Stimulated activated memory B cell treated with anti-CD40 and anti-IgM and Interleukin-4, amounts not matched to agents 10 μg/mL and 1 μg/mL and 100 μg/mL, for 72 hours (primary cell): Measurements from ENCODE around the gene HOXD11.

ENCODE experiments used
- ATAC-seq: fragments of 150-1000 bp; cut with Tn5 transposase; 2 replicates; pipeline ENCODE4 v1.10.0; 2021
- H3K27ac Mint-ChIP-seq: one replicate; pipeline ENCODE4 v1.8.0; 2022; ENCODE audit warnings: mild to moderate bottlenecking, mixed read lengths
- H3K27me3 Mint-ChIP-seq: one replicate; pipeline ENCODE4 v1.8.0; 2022; ENCODE audit warnings: mixed read lengths
- H3K36me3 Mint-ChIP-seq: one replicate; pipeline ENCODE4 v1.8.0; 2022; ENCODE audit warnings: mixed read lengths
- H3K4me1 Mint-ChIP-seq: one replicate; pipeline ENCODE4 v1.8.0; 2022; ENCODE audit warnings: mixed read lengths
- H3K4me3 Mint-ChIP-seq: one replicate; pipeline ENCODE4 v1.8.0; 2022; ENCODE audit warnings: mild to moderate bottlenecking, moderate library complexity, mixed read lengths
- H3K9me3 Mint-ChIP-seq: one replicate; pipeline ENCODE4 v1.8.0; 2022; ENCODE audit warnings: mixed read lengths

The HOXD11 gene

DNA sequence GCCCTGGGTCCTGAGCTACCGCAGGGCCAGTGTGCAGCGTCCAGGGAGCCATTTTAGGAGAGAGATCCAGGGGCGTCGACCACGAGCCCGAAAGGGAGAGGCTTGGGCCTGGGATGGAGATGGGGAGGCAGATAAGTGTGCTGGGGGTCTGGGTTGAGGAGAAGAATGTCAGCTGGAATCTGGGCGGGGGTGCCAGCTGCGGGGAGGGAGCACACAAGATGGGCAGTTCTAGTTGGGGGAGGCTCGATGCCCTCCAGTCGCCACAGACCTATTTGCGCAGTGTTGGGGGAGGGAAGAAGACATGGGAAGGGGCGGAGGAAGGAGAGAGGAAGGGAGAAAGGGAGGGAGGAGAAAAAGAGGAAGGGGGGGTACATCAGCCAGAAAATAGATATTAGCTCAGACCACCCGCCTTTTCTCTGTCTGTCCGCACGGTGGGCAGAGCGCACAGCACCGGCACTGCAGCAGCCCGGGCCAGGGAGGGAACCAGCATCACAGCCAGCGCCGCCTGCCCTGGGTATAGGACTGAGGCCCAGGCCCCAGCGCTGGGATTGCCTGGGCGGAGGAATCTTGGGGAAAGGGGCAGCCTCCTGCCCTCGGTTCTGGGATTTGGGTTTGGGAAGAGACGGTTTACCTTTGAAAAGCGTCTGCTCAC, 1.9 kb upstream of the HOXD11 start:
- H3K9me3 Mint-ChIP-seq, result peaks cover 4% of the 10 kb centered on the region
- H3K27ac Mint-ChIP-seq, result no peak overlapping the region
- H3K36me3 Mint-ChIP-seq, result no peaks in the 10 kb centered on the region
- H3K4me1 Mint-ChIP-seq, result peaks cover 8% of the 10 kb centered on the region
- H3K4me3 Mint-ChIP-seq, result no peak overlapping the region
- peaks cover 79% of the 10 kb centered on the region for H3K27me3 Mint-ChIP-seq
- ATAC-seq, result no peak

DNA sequence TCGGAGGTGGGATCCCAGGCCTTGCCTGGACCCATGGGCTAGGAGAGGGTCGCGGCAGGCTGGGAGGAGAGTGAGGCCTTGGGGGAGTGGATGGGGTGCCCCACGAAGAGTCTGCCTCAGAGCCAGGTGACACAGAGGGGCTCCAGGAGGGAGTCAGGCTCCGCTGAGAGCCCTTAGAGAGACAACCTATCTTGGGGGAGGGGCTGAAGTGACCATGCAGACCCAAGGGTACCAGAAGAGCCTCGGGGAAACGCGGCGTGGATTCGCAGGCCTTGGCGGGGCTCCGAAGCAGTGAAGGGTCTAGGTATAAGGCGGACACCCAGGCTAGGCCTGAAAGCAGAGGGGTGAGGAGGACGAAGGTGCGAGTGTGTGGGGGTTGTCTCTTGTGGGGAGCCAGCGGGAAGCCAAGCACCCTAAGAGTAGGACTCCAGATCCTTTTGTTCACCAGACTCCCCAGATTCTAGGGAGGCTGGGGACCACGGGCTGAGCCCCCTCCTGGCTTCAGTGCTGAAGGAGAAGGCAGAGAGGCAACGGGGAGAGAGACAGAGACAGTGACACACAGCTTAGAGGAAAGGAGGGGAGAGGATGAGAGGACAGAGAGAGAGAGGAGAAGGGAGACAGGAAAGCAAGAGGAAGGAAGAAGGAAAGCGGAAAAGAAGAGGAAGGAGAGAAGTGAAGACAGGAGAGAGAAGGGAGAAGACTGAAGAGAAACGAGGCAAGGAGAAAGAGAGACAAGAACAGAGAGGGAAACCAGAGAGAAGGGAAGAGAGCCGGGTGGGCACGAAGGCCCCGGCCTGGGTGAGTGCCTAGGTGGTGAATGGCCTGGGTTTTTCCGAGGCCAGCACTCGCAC, 1.1 kb upstream of the HOXD11 start:
- Mint-ChIP-seq H3K27me3 (peaks cover 77% of the 10 kb centered on the region), H3K4me1 (peaks cover 8% of the 10 kb centered on the region), H3K9me3 (peaks cover 4% of the 10 kb centered on the region), H3K27ac (no peak overlapping the region), H3K4me3 (peak overlapping the region; percentile 5), H3K36me3 (no peaks in the 10 kb centered on the region)
- no peak for ATAC-seq

DNA sequence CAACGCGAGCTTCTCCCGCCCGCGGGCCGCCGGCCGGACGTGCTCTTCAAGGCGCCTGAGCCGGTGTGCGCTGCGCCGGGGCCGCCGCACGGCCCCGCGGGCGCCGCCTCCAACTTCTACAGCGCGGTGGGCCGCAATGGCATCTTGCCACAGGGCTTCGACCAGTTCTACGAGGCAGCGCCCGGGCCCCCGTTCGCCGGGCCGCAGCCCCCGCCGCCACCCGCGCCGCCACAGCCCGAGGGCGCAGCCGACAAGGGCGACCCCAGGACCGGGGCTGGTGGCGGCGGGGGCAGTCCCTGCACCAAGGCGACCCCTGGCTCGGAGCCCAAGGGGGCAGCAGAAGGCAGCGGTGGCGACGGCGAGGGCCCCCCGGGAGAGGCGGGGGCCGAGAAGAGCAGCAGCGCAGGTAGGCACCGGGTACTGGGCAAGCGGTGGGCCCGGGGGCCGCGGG, 676 bp downstream of the HOXD11 start:
- H3K27me3 Mint-ChIP-seq, result peaks cover 77% of the 10 kb centered on the region
- no peaks in the 10 kb centered on the region for H3K36me3 Mint-ChIP-seq
- peaks cover 4% of the 10 kb centered on the region for H3K9me3 Mint-ChIP-seq
- H3K4me1 Mint-ChIP-seq, result peaks cover 12% of the 10 kb centered on the region
- no peak for ATAC-seq
- no peak overlapping the region for H3K4me3 Mint-ChIP-seq
- no peak overlapping the region for H3K27ac Mint-ChIP-seq

DNA sequence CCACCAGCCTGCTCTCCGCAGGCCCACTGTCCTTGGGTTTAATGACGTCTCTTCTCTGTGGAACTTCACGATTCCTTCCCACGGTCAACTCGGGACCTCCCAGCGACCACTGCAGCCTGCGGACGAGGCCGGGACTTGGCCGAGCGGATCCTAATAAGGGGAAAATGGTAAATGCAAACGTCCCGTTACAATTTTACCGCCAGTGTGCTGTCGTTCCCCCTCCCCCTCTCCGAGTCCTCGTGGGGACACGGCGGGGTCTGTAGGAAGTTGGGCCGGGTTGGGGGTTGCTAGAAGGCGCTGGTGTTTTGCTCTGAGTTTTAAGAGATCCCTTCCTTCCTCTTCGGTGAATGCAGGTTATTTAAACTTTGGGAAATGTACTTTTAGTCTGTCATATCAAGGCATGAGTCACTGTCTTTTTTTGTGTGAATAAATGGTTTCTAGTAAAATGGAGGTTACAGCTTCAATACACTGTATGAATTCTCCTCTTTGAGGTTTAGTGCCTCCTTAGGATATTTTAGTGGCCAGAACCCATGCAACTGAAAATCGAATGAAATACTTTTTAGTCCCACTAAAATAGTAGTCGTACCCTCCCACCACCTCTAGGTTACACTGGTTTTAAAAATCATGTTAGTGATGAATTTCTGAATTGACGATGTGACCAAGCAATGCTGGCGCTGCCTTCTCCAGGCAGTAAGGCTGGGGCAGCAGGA, 2.3 kb downstream of the HOXD11 start:
- Mint-ChIP-seq H3K4me1 (peaks cover 12% of the 10 kb centered on the region), H3K36me3 (no peaks in the 10 kb centered on the region), H3K27me3 (peaks cover 75% of the 10 kb centered on the region), H3K4me3 (no peak overlapping the region), H3K27ac (no peak overlapping the region), H3K9me3 (peaks cover 4% of the 10 kb centered on the region)
- no peak for ATAC-seq

DNA sequence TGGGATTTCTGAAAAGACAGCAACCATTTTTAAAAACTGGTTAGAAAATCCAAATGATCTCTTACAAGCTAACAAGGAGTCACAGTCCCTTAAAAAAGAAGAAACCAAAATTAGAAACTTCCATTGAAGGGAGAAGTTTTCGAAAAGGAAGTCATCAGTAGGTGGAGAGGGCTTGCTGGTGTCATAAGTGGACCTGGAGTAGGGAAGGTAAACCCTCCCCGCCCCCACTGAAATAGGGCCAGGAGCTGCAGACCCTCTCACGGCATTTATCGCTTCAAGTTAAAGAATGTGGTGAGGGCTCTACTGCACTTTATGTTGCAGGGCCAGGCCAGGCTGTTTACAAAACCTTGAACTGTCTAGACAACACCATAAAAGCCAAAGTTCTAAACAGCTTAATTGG, 2.9 kb downstream of the HOXD11 start:
- Mint-ChIP-seq H3K36me3 (no peaks in the 10 kb centered on the region), H3K27me3 (peaks cover 75% of the 10 kb centered on the region), H3K4me3 (no peak overlapping the region), H3K9me3 (peaks cover 4% of the 10 kb centered on the region), H3K4me1 (peaks cover 12% of the 10 kb centered on the region), H3K27ac (no peak overlapping the region)
- ATAC-seq, result no peak

GRCh38 chr2:176110415-176111308, 3.6 kb downstream of the HOXD11 start:
- no peak overlapping the region for H3K4me3 Mint-ChIP-seq
- no peak for ATAC-seq

DNA sequence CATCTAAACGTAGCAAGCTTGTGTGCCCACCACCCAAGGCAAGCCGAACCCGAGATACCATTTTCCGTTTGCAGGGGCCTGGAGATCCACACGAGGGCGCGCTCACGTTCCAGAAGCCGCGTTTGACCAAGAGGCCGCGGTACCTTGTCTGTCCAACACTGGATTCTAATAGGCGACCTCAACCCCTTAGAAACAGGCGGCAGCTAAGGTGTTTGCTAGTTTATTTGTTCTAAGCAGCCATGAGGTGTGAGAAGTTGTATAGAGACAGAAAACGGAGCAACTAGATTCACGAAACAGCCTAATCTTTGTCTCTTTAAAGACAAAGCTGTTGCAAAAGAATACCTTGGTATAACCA, 4.2 kb downstream of the HOXD11 start:
- Mint-ChIP-seq H3K36me3 (no peaks in the 10 kb centered on the region), H3K27ac (no peak overlapping the region), H3K4me1 (peaks cover 7% of the 10 kb centered on the region), H3K9me3 (peaks cover 1% of the 10 kb centered on the region), H3K27me3 (peaks cover 72% of the 10 kb centered on the region), H3K4me3 (no peak overlapping the region)
- no peak for ATAC-seq

More at GRCh38 chr2:176110415-176111308, 3.6 kb downstream of the HOXD11 start:
- H3K36me3 Mint-ChIP-seq, result no peaks in the 10 kb centered on the region
- H3K9me3 Mint-ChIP-seq, result peaks cover 4% of the 10 kb centered on the region
- peaks cover 12% of the 10 kb centered on the region for H3K4me1 Mint-ChIP-seq
- H3K27me3 Mint-ChIP-seq, result peaks cover 72% of the 10 kb centered on the region
- no peak overlapping the region for H3K27ac Mint-ChIP-seq

DNA sequence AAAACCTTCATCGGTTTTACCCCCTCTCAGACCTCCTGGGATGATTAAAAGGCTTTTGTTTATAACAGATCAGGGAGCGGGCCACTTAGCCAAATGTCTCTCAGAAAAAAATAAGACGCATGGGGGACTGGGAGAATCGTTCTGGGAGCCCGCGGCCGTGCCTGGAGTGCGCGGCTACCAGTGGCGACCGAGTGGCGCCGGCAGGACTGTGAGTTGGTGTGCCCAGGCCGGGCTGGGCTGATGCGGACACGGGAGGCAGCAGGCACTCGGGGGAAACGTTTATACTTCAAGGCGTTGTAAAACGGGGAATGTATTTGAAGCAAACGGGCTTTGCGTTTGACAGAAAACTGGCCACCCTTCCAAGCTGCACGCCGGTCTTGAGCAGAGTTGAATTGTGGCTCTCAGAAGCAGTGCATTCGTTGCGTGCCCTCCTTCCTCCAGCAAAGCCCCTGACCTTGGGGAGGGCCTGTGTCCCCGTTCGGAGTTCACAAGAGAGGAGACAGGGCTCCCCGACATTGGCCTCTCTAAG, 4.8 kb downstream of the HOXD11 start:
- Mint-ChIP-seq H3K27me3 (peaks cover 73% of the 10 kb centered on the region), H3K36me3 (no peaks in the 10 kb centered on the region), H3K9me3 (no peaks in the 10 kb centered on the region), H3K27ac (no peak overlapping the region), H3K4me1 (peaks cover 5% of the 10 kb centered on the region), H3K4me3 (no peak overlapping the region)
- no peak for ATAC-seq

DNA sequence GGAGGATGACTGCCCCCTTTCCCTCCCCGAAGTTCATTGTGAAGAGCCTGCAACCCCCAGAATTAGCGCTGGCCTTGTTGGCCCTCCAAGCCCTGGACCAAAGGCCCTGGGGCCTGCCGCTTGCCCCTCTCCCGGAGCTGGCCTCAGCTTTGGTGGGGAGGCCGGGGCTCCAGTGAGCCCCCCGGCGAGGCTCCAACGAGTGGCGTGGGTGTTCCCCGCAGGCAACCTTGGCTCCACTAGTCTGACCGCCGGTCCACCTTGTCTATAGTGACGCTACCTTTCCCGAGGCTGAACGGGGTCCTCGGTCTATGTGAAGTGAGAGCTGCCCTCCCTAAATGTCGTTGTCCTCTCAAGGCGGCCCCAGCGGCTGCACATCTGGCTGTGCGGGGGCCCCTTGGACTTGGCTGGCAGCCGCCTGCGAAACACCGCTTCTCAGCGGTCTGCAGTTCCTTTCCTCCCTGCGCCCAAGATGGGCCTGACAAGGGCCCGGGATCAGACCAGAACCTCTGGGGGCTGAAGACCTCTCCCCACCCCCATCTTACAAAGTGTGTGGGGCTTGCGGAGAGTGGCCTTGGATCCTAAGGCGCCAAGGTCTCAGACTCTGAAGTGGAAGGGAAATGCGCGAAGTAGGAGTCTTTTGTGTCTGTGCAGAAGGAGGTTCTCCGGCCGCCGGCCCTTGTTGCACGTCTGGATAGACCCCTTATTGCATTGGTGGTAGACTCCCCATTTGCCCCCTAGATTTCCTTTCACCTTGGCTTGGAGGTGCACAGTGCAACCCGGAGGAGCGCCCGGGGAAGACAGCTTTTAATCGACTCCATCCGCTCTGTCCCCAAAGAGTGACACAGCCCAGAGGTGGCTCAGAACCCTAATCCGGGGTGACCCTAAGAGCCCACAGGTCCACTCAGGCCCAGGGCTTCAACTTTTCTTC, 5.6 kb downstream of the HOXD11 start:
- no peaks in the 10 kb centered on the region for H3K9me3 Mint-ChIP-seq
- peaks cover 5% of the 10 kb centered on the region for H3K4me1 Mint-ChIP-seq
- H3K27me3 Mint-ChIP-seq, result peaks cover 80% of the 10 kb centered on the region
- no peaks in the 10 kb centered on the region for H3K36me3 Mint-ChIP-seq
- no peak overlapping the region for H3K4me3 Mint-ChIP-seq
- H3K27ac Mint-ChIP-seq, result no peak overlapping the region
- ATAC-seq, result no peak

- Mint-ChIP-seq H3K4me1 (peaks cover 11% of the 10 kb centered on the region), H3K4me3 (no peak overlapping the region), H3K27ac (no peak overlapping the region), H3K9me3 (no peaks in the 10 kb centered on the region), H3K36me3 (no peaks in the 10 kb centered on the region), H3K27me3 (peaks cover 89% of the 10 kb centered on the region)
- no peak for ATAC-seq
Observed at GRCh38 chr2:176114120-176114929, 7.2 kb downstream of the HOXD11 start.

GRCh38 chr2:176114930-176115625, 8.0 kb downstream of the HOXD11 start:
- Mint-ChIP-seq H3K9me3 (no peaks in the 10 kb centered on the region), H3K27ac (no peak overlapping the region), H3K36me3 (no peaks in the 10 kb centered on the region), H3K4me1 (peaks cover 11% of the 10 kb centered on the region), H3K27me3 (peaks cover 91% of the 10 kb centered on the region), H3K4me3 (no peak overlapping the region)
- no peak for ATAC-seq

DNA sequence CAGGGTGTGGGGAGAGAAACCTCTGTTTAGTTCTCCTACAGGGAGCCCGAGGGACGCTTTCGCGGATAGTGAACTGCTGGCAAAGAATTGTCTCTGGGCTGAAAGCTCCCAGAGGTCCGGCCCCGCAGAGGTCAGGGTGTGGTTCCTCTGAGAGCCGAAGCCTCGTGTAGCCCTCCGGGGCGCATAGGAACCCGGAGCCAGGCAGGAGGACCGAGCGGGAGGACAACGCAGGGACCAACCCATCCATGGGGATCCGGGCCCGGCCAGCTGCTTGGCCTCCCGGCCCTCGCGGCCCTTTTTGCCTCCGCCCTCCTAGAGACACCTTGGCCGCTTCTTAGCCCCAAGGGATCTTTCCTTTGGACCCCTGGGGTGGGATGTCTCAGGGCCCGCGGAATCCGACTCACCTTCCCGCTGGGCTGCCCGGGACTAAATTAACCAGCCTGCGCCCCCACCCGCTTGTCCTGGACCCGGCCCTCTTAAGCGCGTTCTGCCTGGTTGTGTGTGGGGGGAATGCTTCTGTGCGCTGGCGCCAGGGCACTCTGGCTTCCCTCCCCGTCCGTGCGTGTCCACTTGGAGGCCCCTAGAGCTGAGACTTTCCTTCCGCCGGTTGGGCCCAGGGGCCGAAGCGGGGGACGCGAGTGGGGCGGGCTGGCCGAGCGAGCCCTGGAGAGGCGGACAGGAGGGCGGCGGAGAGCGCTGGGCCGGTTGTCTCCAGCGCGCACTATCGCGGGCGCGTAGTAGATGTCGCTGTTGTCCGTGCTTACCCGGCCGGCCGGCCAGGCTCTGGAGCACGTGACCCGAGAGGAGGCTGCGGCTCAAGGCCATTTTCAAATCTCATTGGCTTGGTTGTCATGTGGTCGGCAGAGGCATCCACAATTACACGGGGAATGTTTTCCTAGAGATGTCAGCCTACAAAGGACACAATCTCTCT, 9.1 kb downstream of the HOXD11 start, which contains the start of gene HOXD10:
TSS of gene HOXD10 (plus strand) at position 896 of the 931 bp plus-strand sequence. CDS start 56 bp downstream, outside the sequence.
- Mint-ChIP-seq H3K27me3 (peaks cover 94% of the 10 kb centered on the region), H3K36me3 (no peaks in the 10 kb centered on the region), H3K9me3 (no peaks in the 10 kb centered on the region), H3K27ac (no peak within 1 kb of the TSS), H3K4me1 (peaks cover 10% of the 10 kb centered on the region), H3K4me3 (no peak within 1 kb of the TSS)
- no peak for ATAC-seq
